NB4 (cell line): ENCODE measurements around the gene SNAI3.

ENCODE experiments used
- MAX ChIP-seq: IDR thresholded peaks from 2 replicates; pipeline ENCODE4 v1.6.1; 2011; ENCODE audit warnings: low read depth, low read length
- MYC ChIP-seq: IDR thresholded peaks from 2 replicates; pipeline ENCODE4 v1.6.1; 2011; ENCODE audit warnings: low read depth, low read length
- POLR2A ChIP-seq: IDR thresholded peaks from 2 replicates; pipeline ENCODE4 v1.6.1; 2011; ENCODE audit warnings: mild to moderate bottlenecking; ENCODE audit not compliant: insufficient read length; ENCODE audit errors: extremely low read depth
- TF ChIP-seq, protein P1 (sequence below): IDR thresholded peaks from one replicate; pipeline ENCODE4 v1.5.1; 2012; ENCODE audit warnings: low read depth, low read length

DNA sequence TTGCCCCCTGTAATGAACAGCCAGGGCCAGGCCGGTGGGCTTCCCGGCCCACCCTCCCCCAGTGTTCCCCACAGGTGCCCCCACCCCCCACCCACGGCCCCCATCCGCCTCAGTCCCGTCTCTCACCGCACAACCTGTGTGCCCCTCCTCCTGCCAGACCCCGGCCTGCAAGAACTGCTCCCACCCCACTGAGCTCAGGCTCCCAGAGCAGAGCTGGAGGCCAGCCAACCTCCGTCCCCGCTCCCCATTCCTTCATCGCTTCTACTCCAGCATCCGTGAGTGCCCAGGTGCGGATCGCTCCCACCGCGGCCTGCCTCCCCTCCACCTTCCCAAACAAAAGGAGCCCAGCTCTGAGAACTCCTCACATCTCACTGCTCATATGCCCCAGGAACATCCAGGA, 27.6 kb downstream of the SNAI3 start:
- TF ChIP-seq, protein P1, sequence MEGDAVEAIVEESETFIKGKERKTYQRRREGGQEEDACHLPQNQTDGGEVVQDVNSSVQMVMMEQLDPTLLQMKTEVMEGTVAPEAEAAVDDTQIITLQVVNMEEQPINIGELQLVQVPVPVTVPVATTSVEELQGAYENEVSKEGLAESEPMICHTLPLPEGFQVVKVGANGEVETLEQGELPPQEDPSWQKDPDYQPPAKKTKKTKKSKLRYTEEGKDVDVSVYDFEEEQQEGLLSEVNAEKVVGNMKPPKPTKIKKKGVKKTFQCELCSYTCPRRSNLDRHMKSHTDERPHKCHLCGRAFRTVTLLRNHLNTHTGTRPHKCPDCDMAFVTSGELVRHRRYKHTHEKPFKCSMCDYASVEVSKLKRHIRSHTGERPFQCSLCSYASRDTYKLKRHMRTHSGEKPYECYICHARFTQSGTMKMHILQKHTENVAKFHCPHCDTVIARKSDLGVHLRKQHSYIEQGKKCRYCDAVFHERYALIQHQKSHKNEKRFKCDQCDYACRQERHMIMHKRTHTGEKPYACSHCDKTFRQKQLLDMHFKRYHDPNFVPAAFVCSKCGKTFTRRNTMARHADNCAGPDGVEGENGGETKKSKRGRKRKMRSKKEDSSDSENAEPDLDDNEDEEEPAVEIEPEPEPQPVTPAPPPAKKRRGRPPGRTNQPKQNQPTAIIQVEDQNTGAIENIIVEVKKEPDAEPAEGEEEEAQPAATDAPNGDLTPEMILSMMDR, result no peak
- TF ChIP-seq MAX (no peak), POLR2A (no peak), MYC (no peak)
